GM18861 (cell line): ENCODE results near the gene AAMDC.
A peak's percentile ranks its signal among the peaks of the same experiment; 100 is the strongest.
"Not testable (repeated sequence)": the region's sequence is repeated elsewhere in the genome, so short reads cannot be mapped to it uniquely, and the experiment has no call there.

ENCODE experiments used
- ATAC-seq: cut with Tn5 transposase; IDR thresholded peaks from one replicate; pipeline ENCODE4 v1.9.1; 2021; ENCODE audit not compliant: unreplicated experiment

Gene AAMDC

GRCh38 chr11:77819921-77820564 is 901 bp upstream of the AAMDC start:
- peak; percentile 12 for ATAC-seq

GRCh38 chr11:77821349-77821851 is 456 bp downstream of the AAMDC start:
- no peak for ATAC-seq

GRCh38 chr11:77822126-77822525 is 1.2 kb downstream of the AAMDC start:
- not testable (repeated sequence) for ATAC-seq

GRCh38 chr11:77823775-77824174 is 2.8 kb downstream of the AAMDC start:
- ATAC-seq: no peak

- no peak for ATAC-seq
Measured at GRCh38 chr11:77828926-77829325, 8.0 kb downstream of the AAMDC start.

- ATAC-seq: no peak
Measured at GRCh38 chr11:77833302-77833701, 12.4 kb downstream of the AAMDC start.

GRCh38 chr11:77842441-77843121 is 21.6 kb downstream of the AAMDC start:
- no peak for ATAC-seq

GRCh38 chr11:77843700-77844099 is 22.8 kb downstream of the AAMDC start:
- ATAC-seq: not testable (repeated sequence)

- no peak for ATAC-seq
Measured at GRCh38 chr11:77851503-77851902, 30.6 kb downstream of the AAMDC start.

- no peak for ATAC-seq
Measured at GRCh38 chr11:77854838-77855237, 33.9 kb downstream of the AAMDC start.

- not testable (repeated sequence) for ATAC-seq
Measured at GRCh38 chr11:77857906-77858457, 37.0 kb downstream of the AAMDC start.

- ATAC-seq: not testable (repeated sequence)
Measured at GRCh38 chr11:77861444-77861843, 40.5 kb downstream of the AAMDC start.

- no peak for ATAC-seq
Measured at GRCh38 chr11:77865805-77866204, 44.9 kb downstream of the AAMDC start.

GRCh38 chr11:77866336-77866735 is 45.4 kb downstream of the AAMDC start:
- no peak for ATAC-seq

GRCh38 chr11:77868744-77869143 is 47.8 kb downstream of the AAMDC start:
- no peak for ATAC-seq

GRCh38 chr11:77871855-77872254 is 50.9 kb downstream of the AAMDC start:
- ATAC-seq: no peak

GRCh38 chr11:77873345-77873744 is 52.4 kb downstream of the AAMDC start:
- ATAC-seq: no peak

- ATAC-seq: no peak
Measured at GRCh38 chr11:77874206-77874605, 53.3 kb downstream of the AAMDC start.

GRCh38 chr11:77876045-77876444 is 55.1 kb downstream of the AAMDC start:
- ATAC-seq: no peak

- not testable (repeated sequence) for ATAC-seq
Measured at GRCh38 chr11:77878247-77878646, 57.3 kb downstream of the AAMDC start.

- ATAC-seq: peak; percentile 60
Measured at GRCh38 chr11:77879218-77879617, 58.3 kb downstream of the AAMDC start.

- no peak for ATAC-seq
Measured at GRCh38 chr11:77882396-77882795, 61.5 kb downstream of the AAMDC start.
